ENCODE results near the gene NEDD9. TPM values are rescaled to one million over a fixed set of nuclear protein-coding genes. Genes with fewer than 3 reads are reported as not detected.

Gene NEDD9
- total and polyA plus RNA-seq, 10 of the 15 experiments (the other 5 are each of a cell fraction or from before 2014, with no cell fraction given) = 4.9 to 92.6 (median 14.6) TPM

DNA sequence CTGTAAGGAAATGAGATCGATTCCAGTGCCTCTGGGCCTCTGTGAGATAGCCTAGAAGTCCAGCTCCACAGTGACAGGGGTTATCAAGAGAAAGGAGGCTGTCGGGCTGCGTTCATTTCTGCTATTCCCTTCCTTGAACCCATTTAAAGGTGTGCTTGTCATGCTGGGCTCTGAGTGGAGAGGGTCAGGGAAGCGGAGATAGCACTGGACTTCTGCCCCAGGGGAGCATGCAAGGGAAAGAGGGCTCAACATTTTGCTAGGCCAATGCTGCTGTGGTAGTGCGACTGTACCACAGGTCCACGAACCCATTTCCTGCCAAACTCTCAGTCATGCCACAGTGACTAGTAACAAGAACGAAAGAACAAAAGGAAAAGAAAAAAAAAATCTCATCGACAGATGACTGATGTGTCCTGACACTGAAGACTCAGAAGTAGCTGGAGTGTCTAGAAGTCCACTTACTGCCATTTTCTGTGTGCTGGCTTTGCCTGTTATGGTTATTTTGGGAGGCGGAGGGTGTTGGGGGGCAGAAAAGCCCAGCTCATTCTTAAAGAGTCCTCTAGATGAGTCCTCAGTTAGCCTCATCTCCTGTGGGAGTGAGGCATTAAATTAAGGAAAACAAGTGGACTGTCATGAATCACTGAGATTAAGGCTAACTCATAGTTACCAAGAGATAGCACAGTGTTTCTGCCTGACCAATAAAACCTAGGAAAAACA, 8.1 kb downstream of the NEDD9 start:
- ChIA-PET RAD21 (ENCODE audit: unreplicated experiment) (interaction anchor here (1.1 to 2.9 kb wide), 3 partner anchors 53 to 236 kb away, joined by 3 to 11 read pairs (median 3); no protein-coding TSS in a partner anchor), POLR2A (interaction anchor here (0.6 kb wide), 1 partner anchor 21 kb away, joined by 3 read pairs; no protein-coding TSS in a partner anchor), CTCF (interaction anchor here (3.4 kb wide), 1 partner anchor 271 kb away, joined by 15 read pairs; no protein-coding TSS in a partner anchor), SMC1A (ENCODE audit: uncharacterized antibody, unreplicated experiment) (interaction anchor here (0.9 to 6.0 kb wide), 11 partner anchors 6 to 236 kb away, joined by 3 to 56 read pairs (median 4); partner anchors contain the start of gene NEDD9)
- Histone ChIP-seq H3K9me3 (replicated peaks; ENCODE audit: control insufficient read depth, insufficient read depth, low read length) (peaks cover 15% of the 10 kb centered on the region), H3K79me2 (ENCODE audit: control insufficient read depth, insufficient read depth, low read length) (peaks cover 56% of the 10 kb centered on the region), H3K4me2 (ENCODE audit: control insufficient read depth, insufficient read depth) (peak overlapping the region; percentile 39), H3K4me1 (ENCODE audit: control insufficient read depth, insufficient read depth, low read length) (peaks cover 21% of the 10 kb centered on the region), H4K20me1 (ENCODE audit: control insufficient read depth, insufficient read depth) (no peaks in the 10 kb centered on the region), H3K27me3 (replicated peaks in 1 of 2; ENCODE audit: control insufficient read depth in 2 of 2, insufficient read depth in 2 of 2, low read length in 1 of 2) (no peaks in the 10 kb centered on the region), H2AFZ (ENCODE audit: control insufficient read depth, low read depth, low read length) (no peak overlapping the region), H3K9ac (ENCODE audit: control insufficient read depth, insufficient read depth, low read length) (no peak overlapping the region), H3K4me3 (no peak overlapping the region), H3K27ac (ENCODE audit: control insufficient read depth, insufficient read depth) (0 out of 2 replicates have a peak overlapping the region, but pooled peaks have one; percentile 25), H3K36me3 (ENCODE audit: control insufficient read depth in 2 of 2, insufficient read depth in 2 of 2, low read length in 1 of 2) (peaks cover 0 to 7% of the 10 kb centered on the region in 2 experiments; a peak in 2 of 4 replicates)
- intact Hi-C loops (cut with micrococcal nuclease; ENCODE audit: unreplicated experiment) = no loop called here
- no peak for FAIRE-seq
- ATAC-seq = peak; percentile 82
- BruUV-seq (replicated peaks) = no TSS peak
- in situ Hi-C loops (cut with MboI) = no loop called here
- 14% methylated on average over 9 of the region's 9 CpGs for WGBS (ENCODE audit: insufficient coverage, insufficient replicate concordance, low lambda C conversion rate, missing lambda C conversion rate)
- peak; percentile 43 for DNase-seq (ENCODE audit: low read depth, low spot score)
- TF ChIP-seq SMARCA5 (IDR thresholded peaks at IDR 0.05) (no peak), EP300 (IDR thresholded peaks at IDR 0.05; ENCODE audit: borderline replicate concordance in 1 of 2, control insufficient read depth in 1 of 2, low read depth in 2 of 2, low read length in 2 of 2) (no peak), CREM (IDR thresholded peaks at IDR 0.05; ENCODE audit: low read depth) (peak; percentile 14; the same call in 1 of the 2 replicates), NR2F1 (conservative IDR thresholded peaks at IDR 0.05) (no peak), SIN3A (IDR thresholded peaks at IDR 0.05; ENCODE audit: low read depth, low read length) (no peak), MEF2B (IDR thresholded peaks at IDR 0.05; ENCODE audit: partially characterized antibody, poor library complexity, severe bottlenecking) (no peak), TCF3 (IDR thresholded peaks at IDR 0.05; ENCODE audit: borderline replicate concordance, insufficient read depth, low read depth, low read length) (no peak), NFXL1 (IDR thresholded peaks at IDR 0.05; ENCODE audit: borderline replicate concordance) (no peak), CBFB (IDR thresholded peaks at IDR 0.05; ENCODE audit: low read depth) (no peak), RCOR1 (conservative IDR thresholded peaks at IDR 0.05; ENCODE audit: low read depth, low read length) (no peak), HCFC1 (IDR thresholded peaks at IDR 0.05; ENCODE audit: low read length) (no peak)
- TF ChIP-seq, protein P1, sequence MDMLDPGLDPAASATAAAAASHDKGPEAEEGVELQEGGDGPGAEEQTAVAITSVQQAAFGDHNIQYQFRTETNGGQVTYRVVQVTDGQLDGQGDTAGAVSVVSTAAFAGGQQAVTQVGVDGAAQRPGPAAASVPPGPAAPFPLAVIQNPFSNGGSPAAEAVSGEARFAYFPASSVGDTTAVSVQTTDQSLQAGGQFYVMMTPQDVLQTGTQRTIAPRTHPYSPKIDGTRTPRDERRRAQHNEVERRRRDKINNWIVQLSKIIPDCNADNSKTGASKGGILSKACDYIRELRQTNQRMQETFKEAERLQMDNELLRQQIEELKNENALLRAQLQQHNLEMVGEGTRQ (IDR thresholded peaks at IDR 0.05; ENCODE audit: borderline replicate concordance, low read depth, low read length) = no peak
- TF ChIP-seq, protein P2, sequence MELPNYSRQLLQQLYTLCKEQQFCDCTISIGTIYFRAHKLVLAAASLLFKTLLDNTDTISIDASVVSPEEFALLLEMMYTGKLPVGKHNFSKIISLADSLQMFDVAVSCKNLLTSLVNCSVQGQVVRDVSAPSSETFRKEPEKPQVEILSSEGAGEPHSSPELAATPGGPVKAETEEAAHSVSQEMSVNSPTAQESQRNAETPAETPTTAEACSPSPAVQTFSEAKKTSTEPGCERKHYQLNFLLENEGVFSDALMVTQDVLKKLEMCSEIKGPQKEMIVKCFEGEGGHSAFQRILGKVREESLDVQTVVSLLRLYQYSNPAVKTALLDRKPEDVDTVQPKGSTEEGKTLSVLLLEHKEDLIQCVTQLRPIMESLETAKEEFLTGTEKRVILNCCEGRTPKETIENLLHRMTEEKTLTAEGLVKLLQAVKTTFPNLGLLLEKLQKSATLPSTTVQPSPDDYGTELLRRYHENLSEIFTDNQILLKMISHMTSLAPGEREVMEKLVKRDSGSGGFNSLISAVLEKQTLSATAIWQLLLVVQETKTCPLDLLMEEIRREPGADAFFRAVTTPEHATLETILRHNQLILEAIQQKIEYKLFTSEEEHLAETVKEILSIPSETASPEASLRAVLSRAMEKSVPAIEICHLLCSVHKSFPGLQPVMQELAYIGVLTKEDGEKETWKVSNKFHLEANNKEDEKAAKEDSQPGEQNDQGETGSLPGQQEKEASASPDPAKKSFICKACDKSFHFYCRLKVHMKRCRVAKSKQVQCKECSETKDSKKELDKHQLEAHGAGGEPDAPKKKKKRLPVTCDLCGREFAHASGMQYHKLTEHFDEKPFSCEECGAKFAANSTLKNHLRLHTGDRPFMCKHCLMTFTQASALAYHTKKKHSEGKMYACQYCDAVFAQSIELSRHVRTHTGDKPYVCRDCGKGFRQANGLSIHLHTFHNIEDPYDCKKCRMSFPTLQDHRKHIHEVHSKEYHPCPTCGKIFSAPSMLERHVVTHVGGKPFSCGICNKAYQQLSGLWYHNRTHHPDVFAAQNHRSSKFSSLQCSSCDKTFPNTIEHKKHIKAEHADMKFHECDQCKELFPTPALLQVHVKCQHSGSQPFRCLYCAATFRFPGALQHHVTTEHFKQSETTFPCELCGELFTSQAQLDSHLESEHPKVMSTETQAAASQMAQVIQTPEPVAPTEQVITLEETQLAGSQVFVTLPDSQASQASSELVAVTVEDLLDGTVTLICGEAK (IDR thresholded peaks at IDR 0.05; ENCODE audit: borderline replicate concordance) = no peak
- TF ChIP-seq, protein P3, sequence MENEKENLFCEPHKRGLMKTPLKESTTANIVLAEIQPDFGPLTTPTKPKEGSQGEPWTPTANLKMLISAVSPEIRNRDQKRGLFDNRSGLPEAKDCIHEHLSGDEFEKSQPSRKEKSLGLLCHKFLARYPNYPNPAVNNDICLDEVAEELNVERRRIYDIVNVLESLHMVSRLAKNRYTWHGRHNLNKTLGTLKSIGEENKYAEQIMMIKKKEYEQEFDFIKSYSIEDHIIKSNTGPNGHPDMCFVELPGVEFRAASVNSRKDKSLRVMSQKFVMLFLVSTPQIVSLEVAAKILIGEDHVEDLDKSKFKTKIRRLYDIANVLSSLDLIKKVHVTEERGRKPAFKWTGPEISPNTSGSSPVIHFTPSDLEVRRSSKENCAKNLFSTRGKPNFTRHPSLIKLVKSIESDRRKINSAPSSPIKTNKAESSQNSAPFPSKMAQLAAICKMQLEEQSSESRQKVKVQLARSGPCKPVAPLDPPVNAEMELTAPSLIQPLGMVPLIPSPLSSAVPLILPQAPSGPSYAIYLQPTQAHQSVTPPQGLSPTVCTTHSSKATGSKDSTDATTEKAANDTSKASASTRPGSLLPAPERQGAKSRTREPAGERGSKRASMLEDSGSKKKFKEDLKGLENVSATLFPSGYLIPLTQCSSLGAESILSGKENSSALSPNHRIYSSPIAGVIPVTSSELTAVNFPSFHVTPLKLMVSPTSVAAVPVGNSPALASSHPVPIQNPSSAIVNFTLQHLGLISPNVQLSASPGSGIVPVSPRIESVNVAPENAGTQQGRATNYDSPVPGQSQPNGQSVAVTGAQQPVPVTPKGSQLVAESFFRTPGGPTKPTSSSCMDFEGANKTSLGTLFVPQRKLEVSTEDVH (IDR thresholded peaks at IDR 0.05; ENCODE audit: low read depth, partially characterized antibody) = no peak

All from GM12878 (cell line).